ENCODE measurements around the gene ABCC1.

GRCh38 chr16:16111639-16112038 lies 162.2 kb downstream of the ABCC1 start:
- TF ChIP-seq, protein P1, sequence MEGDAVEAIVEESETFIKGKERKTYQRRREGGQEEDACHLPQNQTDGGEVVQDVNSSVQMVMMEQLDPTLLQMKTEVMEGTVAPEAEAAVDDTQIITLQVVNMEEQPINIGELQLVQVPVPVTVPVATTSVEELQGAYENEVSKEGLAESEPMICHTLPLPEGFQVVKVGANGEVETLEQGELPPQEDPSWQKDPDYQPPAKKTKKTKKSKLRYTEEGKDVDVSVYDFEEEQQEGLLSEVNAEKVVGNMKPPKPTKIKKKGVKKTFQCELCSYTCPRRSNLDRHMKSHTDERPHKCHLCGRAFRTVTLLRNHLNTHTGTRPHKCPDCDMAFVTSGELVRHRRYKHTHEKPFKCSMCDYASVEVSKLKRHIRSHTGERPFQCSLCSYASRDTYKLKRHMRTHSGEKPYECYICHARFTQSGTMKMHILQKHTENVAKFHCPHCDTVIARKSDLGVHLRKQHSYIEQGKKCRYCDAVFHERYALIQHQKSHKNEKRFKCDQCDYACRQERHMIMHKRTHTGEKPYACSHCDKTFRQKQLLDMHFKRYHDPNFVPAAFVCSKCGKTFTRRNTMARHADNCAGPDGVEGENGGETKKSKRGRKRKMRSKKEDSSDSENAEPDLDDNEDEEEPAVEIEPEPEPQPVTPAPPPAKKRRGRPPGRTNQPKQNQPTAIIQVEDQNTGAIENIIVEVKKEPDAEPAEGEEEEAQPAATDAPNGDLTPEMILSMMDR (IDR thresholded peaks at IDR 0.05; ENCODE audit: insufficient read depth, low read length, poor library complexity, severe bottlenecking) = no peak
- TF ChIP-seq EZH2phosphoT487 (conservative IDR thresholded peaks at IDR 0.05; ENCODE audit: low read length) = no peak

Measured in SU-DHL-6 (cell line).